Tibial nerve (tissue), 4 donors: ENCODE measurements around the gene SLC17A8.

Experiments used
- CTCF ChIP-seq, 5 experiments: fragments of 200-600 bp in 3 of 5; fragments of 450-650 bp in 2 of 5; sonication (generic) in 3 of 5; IDR thresholded peaks; one replicate each; pipeline ENCODE4 v1.5.1; 2016 to 2019; ENCODE audit warnings: antibody characterized with exemption in 5 of 5, mild to moderate bottlenecking in 3 of 5, moderate library complexity in 2 of 5
- EP300 ChIP-seq, 2 donors: sonication (generic); formaldehyde crosslinking; IDR thresholded peaks; one replicate each; pipeline ENCODE4 v1.6.1; 2017; ENCODE audit warnings: antibody characterized with exemption in 2 of 2, mild to moderate bottlenecking in 1 of 2

- TF ChIP-seq CTCF (IDR thresholded peaks at IDR 0.05) (no peak), EP300 (IDR thresholded peaks at IDR 0.05) (no peak)
Observed at GRCh38 chr12:100384559-100384935, 27.7 kb downstream of the SLC17A8 start.
